Measurements from ENCODE around the gene ZNRF3.
A peak's percentile ranks its signal among the peaks of the same experiment; 100 is the strongest.

Gene ZNRF3

DNA sequence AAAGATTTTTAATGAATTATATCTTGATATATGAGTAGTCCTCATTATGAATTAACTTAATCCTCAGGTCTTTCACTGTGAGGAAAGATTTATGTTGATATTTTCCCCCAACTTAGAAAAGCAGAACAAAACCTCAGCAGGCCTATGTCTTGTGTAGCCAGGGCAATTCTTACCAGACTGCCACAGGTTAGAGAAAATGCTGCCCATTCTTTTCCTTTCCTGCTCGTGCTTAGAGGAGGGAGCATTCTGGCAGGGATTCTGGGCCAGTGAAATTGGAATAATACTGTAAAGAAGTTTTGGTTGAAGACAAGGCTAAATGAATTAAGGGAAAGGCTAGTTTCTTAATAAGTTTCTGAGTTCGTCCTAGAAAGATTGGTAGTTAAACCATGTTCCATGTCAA is 56.6 kb downstream of the ZNRF3 start:
- no peaks in the 10 kb centered on the region for H3K36me3 ChIP-seq (ENCODE audit: control insufficient read depth in 1 of 2, insufficient read depth in 2 of 2, low read length in 2 of 2)
- no peak overlapping the region for H3K23ac ChIP-seq (ENCODE audit: low read length)
- no peak overlapping the region for H3K27ac ChIP-seq (ENCODE audit: low read depth, low read length)
- no peaks in the 10 kb centered on the region for H3K27me3 ChIP-seq (ENCODE audit: insufficient read depth, low read length)
- no peak overlapping the region for H4K91ac ChIP-seq (ENCODE audit: low read depth, low read length)
- H3K79me1 ChIP-seq (ENCODE audit: low read length): no peaks in the 10 kb centered on the region
- H3K4me1 ChIP-seq (ENCODE audit: control insufficient read depth in 1 of 2, insufficient read depth in 2 of 2, low read length in 2 of 2): peaks cover 4 to 13% of the 10 kb centered on the region in 2 experiments
- no peaks in the 10 kb centered on the region for H3K9me3 ChIP-seq (ENCODE audit: insufficient read depth, low read depth, low read length)
- no peak overlapping the region for H3K4me3 ChIP-seq (ENCODE audit: low read depth, low read length)
- no peak for DNase-seq
- H3K79me2 ChIP-seq (ENCODE audit: control insufficient read depth, insufficient read depth, low read length, poor library complexity): no peaks in the 10 kb centered on the region
- no peak overlapping the region for H2BK5ac ChIP-seq (ENCODE audit: low read depth, low read length, poor library complexity)
- H3K4ac ChIP-seq (ENCODE audit: low read depth, low read length): no peak overlapping the region
- no peak overlapping the region for H4K8ac ChIP-seq (ENCODE audit: low read depth, low read length)
- no peak overlapping the region for H4K12ac ChIP-seq (ENCODE audit: low read depth, low read length)
- H2AFZ ChIP-seq (ENCODE audit: insufficient read depth, low read length, poor library complexity): no peak overlapping the region
- H2BK120ac ChIP-seq (ENCODE audit: insufficient read depth, low read length, poor library complexity): no peak overlapping the region
- no peak overlapping the region for H3K4me2 ChIP-seq (ENCODE audit: low read length)
- no peak overlapping the region for H3K14ac ChIP-seq (ENCODE audit: low read length)
- no peak overlapping the region for H2BK12ac ChIP-seq (ENCODE audit: low read length)
- no CpG with 5 or more reads among the region's 2 CpGs for WGBS (ENCODE audit: extremely low coverage, insufficient coverage, insufficient read length)
- H3K18ac ChIP-seq (ENCODE audit: low read length): no peak overlapping the region
- no peak overlapping the region for H3K9ac ChIP-seq (ENCODE audit: low read length)
- H2AK5ac ChIP-seq (ENCODE audit: low read length): no peak overlapping the region

DNA sequence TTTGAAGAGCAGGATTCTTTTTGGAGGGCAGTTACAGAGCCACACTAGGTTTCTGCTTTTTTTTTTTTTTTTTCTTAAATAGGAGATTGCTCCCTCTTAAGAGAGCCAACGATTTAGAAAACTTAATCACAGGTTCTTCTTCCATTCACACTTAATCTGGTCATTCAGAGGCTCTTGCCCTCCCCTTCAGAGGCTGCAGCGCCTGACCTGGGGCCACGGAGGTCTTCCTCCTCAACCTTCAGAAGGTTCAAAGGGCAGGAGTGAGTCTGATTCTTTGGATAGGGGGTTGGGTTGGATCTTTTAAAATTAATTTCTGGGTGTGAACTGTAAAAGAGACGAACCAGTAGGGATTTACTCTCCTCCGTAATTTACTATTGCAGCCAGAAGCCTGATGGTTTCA is 57.1 kb downstream of the ZNRF3 start:
- DNase-seq: no peak
- no peak overlapping the region for H4K12ac ChIP-seq (ENCODE audit: low read depth, low read length)
- no peaks in the 10 kb centered on the region for H3K79me1 ChIP-seq (ENCODE audit: low read length)
- H3K4me3 ChIP-seq (ENCODE audit: low read depth, low read length): no peak overlapping the region
- H4K8ac ChIP-seq (ENCODE audit: low read depth, low read length): no peak overlapping the region
- H3K79me2 ChIP-seq (ENCODE audit: control insufficient read depth, insufficient read depth, low read length, poor library complexity): no peaks in the 10 kb centered on the region
- no peak overlapping the region for H3K23ac ChIP-seq (ENCODE audit: low read length)
- WGBS (ENCODE audit: extremely low coverage, insufficient coverage, insufficient read length): no CpG with 5 or more reads among the region's 5 CpGs
- no peaks in the 10 kb centered on the region for H3K36me3 ChIP-seq (ENCODE audit: control insufficient read depth in 1 of 2, insufficient read depth in 2 of 2, low read length in 2 of 2)
- no peak overlapping the region for H2BK120ac ChIP-seq (ENCODE audit: insufficient read depth, low read length, poor library complexity)
- H3K4ac ChIP-seq (ENCODE audit: low read depth, low read length): peak overlapping the region; percentile 57
- no peak overlapping the region for H3K4me2 ChIP-seq (ENCODE audit: low read length)
- H3K9ac ChIP-seq (ENCODE audit: low read length): no peak overlapping the region
- H3K4me1 ChIP-seq (ENCODE audit: control insufficient read depth in 1 of 2, insufficient read depth in 2 of 2, low read length in 2 of 2): peaks cover 4 to 13% of the 10 kb centered on the region in 2 experiments
- H3K27me3 ChIP-seq (ENCODE audit: insufficient read depth, low read length): no peaks in the 10 kb centered on the region
- no peaks in the 10 kb centered on the region for H3K9me3 ChIP-seq (ENCODE audit: insufficient read depth, low read depth, low read length)
- H2AFZ ChIP-seq (ENCODE audit: insufficient read depth, low read length, poor library complexity): no peak overlapping the region
- no peak overlapping the region for H2BK12ac ChIP-seq (ENCODE audit: low read length)
- no peak overlapping the region for H4K91ac ChIP-seq (ENCODE audit: low read depth, low read length)
- H3K14ac ChIP-seq (ENCODE audit: low read length): no peak overlapping the region
- no peak overlapping the region for H2AK5ac ChIP-seq (ENCODE audit: low read length)
- no peak overlapping the region for H2BK5ac ChIP-seq (ENCODE audit: low read depth, low read length, poor library complexity)
- no peak overlapping the region for H3K27ac ChIP-seq (ENCODE audit: low read depth, low read length)
- H3K18ac ChIP-seq (ENCODE audit: low read length): no peak overlapping the region

DNA sequence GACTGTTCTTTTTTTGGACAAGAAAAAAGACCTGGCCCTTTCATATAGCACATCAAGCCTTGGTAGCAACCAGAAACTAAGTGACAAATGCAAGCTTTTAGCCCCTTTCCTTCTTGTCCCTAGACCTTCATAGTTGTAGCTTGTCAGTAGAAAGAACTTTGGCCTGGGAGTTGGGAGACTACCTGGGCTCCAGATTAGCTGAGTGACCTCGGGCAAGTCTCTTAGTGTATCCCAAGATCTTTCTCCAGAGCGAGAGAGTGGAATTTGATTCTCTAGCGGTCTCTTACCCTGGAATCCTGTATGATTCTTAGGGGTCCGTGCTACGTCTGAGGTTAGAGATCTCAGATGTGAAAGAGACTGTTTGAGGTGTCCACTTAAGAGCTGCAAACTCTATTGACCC is 59.0 kb downstream of the ZNRF3 start:
- no peak overlapping the region for H3K27ac ChIP-seq (ENCODE audit: low read depth, low read length)

DNA sequence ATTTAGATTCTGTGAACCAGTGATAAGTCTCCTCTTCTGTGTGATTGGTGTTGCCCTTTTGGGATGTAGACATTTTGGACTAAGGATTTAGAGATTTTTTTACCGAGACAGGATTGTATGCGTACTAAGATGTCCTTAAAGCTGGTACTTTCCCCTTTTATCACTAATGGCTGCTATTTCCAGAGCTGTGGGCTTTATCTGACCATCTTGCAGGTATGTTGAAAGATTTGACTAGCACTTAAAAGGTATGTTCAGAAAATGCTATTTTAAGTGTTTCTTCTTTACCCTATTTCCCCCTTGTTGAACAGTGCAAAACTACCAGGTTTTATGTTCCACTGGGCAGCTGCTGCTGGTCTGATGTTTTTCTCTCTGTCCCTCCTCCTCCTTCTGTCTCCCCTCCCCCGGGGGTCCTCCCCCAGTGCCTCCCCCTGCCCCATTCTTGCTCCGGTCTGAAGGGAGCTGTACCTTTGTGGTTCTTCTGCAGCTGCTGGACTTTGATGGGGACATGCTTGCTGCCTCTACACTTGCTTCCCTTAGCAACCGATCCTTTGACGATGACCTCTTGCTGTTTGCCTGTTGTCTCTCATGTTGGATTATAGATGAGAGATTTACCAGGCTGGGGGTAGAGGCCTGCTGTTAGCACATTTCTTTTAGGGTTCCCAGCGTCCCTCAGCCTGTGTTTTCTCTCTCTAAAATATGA is 59.6 kb downstream of the ZNRF3 start:
- Histone ChIP-seq H3K27me3 (ENCODE audit: insufficient read depth, low read length) (no peaks in the 10 kb centered on the region), H4K12ac (ENCODE audit: low read depth, low read length) (no peak overlapping the region), H4K91ac (ENCODE audit: low read depth, low read length) (no peak overlapping the region), H3K4me2 (ENCODE audit: low read length) (no peak overlapping the region), H3K4me3 (ENCODE audit: low read depth, low read length) (no peak overlapping the region), H3K4me1 (ENCODE audit: control insufficient read depth in 1 of 2, insufficient read depth in 2 of 2, low read length in 2 of 2) (peaks cover 4 to 13% of the 10 kb centered on the region in 2 experiments), H3K27ac (ENCODE audit: low read depth, low read length) (no peak overlapping the region), H3K36me3 (ENCODE audit: control insufficient read depth in 1 of 2, insufficient read depth in 2 of 2, low read length in 2 of 2) (no peaks in the 10 kb centered on the region), H4K8ac (ENCODE audit: low read depth, low read length) (no peak overlapping the region), H3K9ac (ENCODE audit: low read length) (no peak overlapping the region), H3K14ac (ENCODE audit: low read length) (no peak overlapping the region), H3K23ac (ENCODE audit: low read length) (no peak overlapping the region), H2AFZ (ENCODE audit: insufficient read depth, low read length, poor library complexity) (no peak overlapping the region), H3K79me1 (ENCODE audit: low read length) (no peaks in the 10 kb centered on the region), H3K9me3 (ENCODE audit: insufficient read depth, low read depth, low read length) (peaks cover 1% of the 10 kb centered on the region), H2BK12ac (ENCODE audit: low read length) (no peak overlapping the region), H3K18ac (ENCODE audit: low read length) (no peak overlapping the region), H3K4ac (ENCODE audit: low read depth, low read length) (no peak overlapping the region), H2AK5ac (ENCODE audit: low read length) (no peak overlapping the region), H3K79me2 (ENCODE audit: control insufficient read depth, insufficient read depth, low read length, poor library complexity) (no peaks in the 10 kb centered on the region), H2BK120ac (ENCODE audit: insufficient read depth, low read length, poor library complexity) (no peak overlapping the region), H2BK5ac (ENCODE audit: low read depth, low read length, poor library complexity) (no peak overlapping the region)
- peak; percentile 57 to 90 for DNase-seq
- WGBS (ENCODE audit: extremely low coverage, insufficient coverage, insufficient read length): no CpG with 5 or more reads among the region's 7 CpGs

More for the DNA sequence above, 59.0 kb downstream of the ZNRF3 start:
- DNase-seq: no peak
- no peak overlapping the region for H3K4me2 ChIP-seq (ENCODE audit: low read length)
- H4K8ac ChIP-seq (ENCODE audit: low read depth, low read length): no peak overlapping the region
- H3K4me3 ChIP-seq (ENCODE audit: low read depth, low read length): no peak overlapping the region
- H3K4me1 ChIP-seq (ENCODE audit: control insufficient read depth in 1 of 2, insufficient read depth in 2 of 2, low read length in 2 of 2): peaks cover 4 to 13% of the 10 kb centered on the region in 2 experiments
- no peak overlapping the region for H3K18ac ChIP-seq (ENCODE audit: low read length)
- no peak overlapping the region for H2BK12ac ChIP-seq (ENCODE audit: low read length)
- no peak overlapping the region for H4K12ac ChIP-seq (ENCODE audit: low read depth, low read length)
- no peaks in the 10 kb centered on the region for H3K79me1 ChIP-seq (ENCODE audit: low read length)
- peaks cover 1% of the 10 kb centered on the region for H3K9me3 ChIP-seq (ENCODE audit: insufficient read depth, low read depth, low read length)
- no peak overlapping the region for H2AK5ac ChIP-seq (ENCODE audit: low read length)
- H4K91ac ChIP-seq (ENCODE audit: low read depth, low read length): no peak overlapping the region
- no peak overlapping the region for H3K4ac ChIP-seq (ENCODE audit: low read depth, low read length)
- H2BK5ac ChIP-seq (ENCODE audit: low read depth, low read length, poor library complexity): no peak overlapping the region
- no peaks in the 10 kb centered on the region for H3K79me2 ChIP-seq (ENCODE audit: control insufficient read depth, insufficient read depth, low read length, poor library complexity)
- H2BK120ac ChIP-seq (ENCODE audit: insufficient read depth, low read length, poor library complexity): no peak overlapping the region
- no peak overlapping the region for H3K9ac ChIP-seq (ENCODE audit: low read length)
- no peak overlapping the region for H2AFZ ChIP-seq (ENCODE audit: insufficient read depth, low read length, poor library complexity)
- H3K23ac ChIP-seq (ENCODE audit: low read length): no peak overlapping the region
- H3K36me3 ChIP-seq (ENCODE audit: control insufficient read depth in 1 of 2, insufficient read depth in 2 of 2, low read length in 2 of 2): no peaks in the 10 kb centered on the region
- no peak overlapping the region for H3K14ac ChIP-seq (ENCODE audit: low read length)
- no peaks in the 10 kb centered on the region for H3K27me3 ChIP-seq (ENCODE audit: insufficient read depth, low read length)
- no CpG with 5 or more reads among the region's 5 CpGs for WGBS (ENCODE audit: extremely low coverage, insufficient coverage, insufficient read length)
